Fibroblast of pulmonary artery (primary cell): Measurements from ENCODE around the gene KHDC4.

Experiments
- DNase-seq: peaks from one replicate; pipeline ENCODE4 v3.0.0-alpha.2; 2010; ENCODE audit warnings: low read depth
- H3K4me3 ChIP-seq: replicated peaks from 2 replicates; pipeline ENCODE4 v1.5.1; 2011; ENCODE audit warnings: low read depth, mild to moderate bottlenecking, control low read depth, low read length, moderate library complexity
- TF ChIP-seq, protein P1 (sequence below): IDR thresholded peaks from 2 replicates; pipeline ENCODE4 v1.5.1; 2011; ENCODE audit warnings: mild to moderate bottlenecking, control low read depth, low read length, inconsistent platforms; ENCODE audit errors: missing control alignments

Gene KHDC4

GRCh38 chr1:155890251-155890650 lies 44.0 kb downstream of the KHDC4 start:
- DNase-seq = no peak
- TF ChIP-seq, protein P1, sequence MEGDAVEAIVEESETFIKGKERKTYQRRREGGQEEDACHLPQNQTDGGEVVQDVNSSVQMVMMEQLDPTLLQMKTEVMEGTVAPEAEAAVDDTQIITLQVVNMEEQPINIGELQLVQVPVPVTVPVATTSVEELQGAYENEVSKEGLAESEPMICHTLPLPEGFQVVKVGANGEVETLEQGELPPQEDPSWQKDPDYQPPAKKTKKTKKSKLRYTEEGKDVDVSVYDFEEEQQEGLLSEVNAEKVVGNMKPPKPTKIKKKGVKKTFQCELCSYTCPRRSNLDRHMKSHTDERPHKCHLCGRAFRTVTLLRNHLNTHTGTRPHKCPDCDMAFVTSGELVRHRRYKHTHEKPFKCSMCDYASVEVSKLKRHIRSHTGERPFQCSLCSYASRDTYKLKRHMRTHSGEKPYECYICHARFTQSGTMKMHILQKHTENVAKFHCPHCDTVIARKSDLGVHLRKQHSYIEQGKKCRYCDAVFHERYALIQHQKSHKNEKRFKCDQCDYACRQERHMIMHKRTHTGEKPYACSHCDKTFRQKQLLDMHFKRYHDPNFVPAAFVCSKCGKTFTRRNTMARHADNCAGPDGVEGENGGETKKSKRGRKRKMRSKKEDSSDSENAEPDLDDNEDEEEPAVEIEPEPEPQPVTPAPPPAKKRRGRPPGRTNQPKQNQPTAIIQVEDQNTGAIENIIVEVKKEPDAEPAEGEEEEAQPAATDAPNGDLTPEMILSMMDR = no peak
- no peak overlapping the region for H3K4me3 ChIP-seq

DNA sequence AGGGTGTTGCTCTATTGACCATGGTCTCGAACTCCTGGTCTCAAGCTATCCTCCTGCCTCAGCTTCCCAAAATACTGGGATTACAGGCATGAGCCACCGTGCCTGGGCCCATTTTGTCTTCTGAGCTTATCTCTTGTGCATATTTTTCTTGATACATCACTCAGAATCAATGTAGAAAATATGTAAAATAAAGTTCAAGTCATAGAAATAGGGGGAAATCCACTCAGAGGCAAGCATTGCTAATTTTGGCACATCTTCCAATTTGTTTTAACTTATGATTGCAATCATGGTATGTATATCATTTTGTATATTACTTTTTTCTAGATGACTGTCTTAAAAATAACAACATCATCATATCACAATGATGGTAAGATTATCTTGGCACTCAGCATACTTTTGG lies 44.6 kb downstream of the KHDC4 start:
- TF ChIP-seq, protein P1 = no peak
- peak; percentile 47 for DNase-seq
- H3K4me3 ChIP-seq = no peak overlapping the region

DNA sequence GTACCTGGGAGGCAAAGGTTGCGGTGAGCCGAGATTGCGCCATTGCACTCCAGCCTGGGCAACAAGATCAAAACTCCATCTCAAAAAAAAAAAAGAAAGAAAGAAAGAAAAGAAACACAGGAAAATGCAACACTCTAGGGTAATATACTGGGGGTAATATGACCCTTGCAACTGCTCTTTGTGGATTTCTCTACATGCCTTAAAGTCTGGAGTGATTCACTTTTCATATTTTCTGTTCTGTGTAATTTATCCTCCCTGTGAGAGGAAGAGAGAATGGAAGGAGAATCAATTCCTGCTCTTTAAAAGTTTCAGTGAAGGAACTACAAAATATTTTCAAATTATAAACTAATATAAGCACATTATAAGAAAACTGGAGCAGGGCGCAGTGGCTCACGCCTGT lies 45.7 kb downstream of the KHDC4 start:
- DNase-seq = no peak
- no peak overlapping the region for H3K4me3 ChIP-seq
- TF ChIP-seq, protein P1 = no peak

DNA sequence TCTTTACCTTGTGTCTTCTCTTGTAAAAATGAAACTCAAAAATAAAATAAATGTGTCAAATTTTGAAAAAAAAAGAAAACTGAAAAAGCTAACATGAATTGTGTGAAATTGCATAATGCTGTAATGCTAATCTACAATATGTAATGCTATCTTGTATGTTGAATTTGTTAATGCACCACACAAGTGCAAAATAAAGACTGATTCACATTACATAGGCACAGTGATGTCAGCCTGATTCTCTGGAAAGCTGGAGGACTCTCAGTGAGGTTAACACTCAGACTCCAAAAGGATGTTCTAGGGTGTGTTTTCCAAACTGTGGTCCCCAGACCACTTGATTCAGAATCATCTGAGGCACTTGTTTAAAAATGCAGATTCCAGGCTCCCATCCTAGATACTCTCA lies 49.2 kb downstream of the KHDC4 start:
- no peak for DNase-seq
- TF ChIP-seq, protein P1 = no peak
- H3K4me3 ChIP-seq = no peak overlapping the region

DNA sequence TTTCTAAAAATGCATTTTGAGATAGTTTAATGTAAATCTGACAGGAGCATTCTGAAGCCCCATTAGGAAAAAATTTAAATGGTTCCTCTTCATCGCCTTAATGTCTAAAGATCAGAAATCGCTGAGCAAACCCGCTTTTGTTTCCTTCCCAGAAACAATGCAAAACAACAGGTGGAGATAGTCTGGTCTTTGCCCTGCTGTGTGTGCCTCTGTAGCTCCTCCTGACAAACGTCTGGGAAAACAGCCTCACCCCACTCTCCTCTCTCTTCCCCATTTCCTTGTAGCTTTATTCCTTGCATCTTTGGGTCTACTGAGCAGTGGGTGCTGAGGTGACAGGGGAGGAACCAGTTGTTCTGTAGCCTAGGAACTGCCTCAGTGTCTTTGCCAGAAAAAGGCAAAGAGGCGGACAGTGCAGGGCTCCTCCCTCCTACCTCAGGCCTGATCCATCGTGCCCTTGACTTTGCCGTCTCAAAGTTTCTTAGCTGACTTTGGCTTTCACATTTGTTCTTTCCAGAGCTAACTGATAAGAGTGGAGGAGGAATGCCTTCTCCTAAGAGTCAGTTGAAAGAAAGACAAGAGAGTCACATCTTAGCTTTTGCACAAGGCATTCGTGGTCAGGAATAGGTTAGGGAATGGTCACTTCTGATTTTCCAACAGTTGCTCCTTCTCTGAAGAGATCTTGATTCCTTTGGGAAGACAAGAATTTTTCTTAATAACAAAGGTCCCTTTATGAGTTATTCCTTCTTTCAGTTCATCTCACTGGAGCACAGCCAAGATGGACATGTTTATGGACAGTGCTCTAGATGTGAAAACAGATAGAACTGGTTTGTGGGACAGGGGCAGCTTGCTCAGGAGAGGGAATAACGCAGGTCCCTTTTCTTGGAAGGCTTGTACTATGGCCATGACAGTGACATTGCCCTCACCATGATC lies 49.9 kb downstream of the KHDC4 start:
- TF ChIP-seq, protein P1 = no peak
- H3K4me3 ChIP-seq = no peak overlapping the region
- no peak for DNase-seq

DNA sequence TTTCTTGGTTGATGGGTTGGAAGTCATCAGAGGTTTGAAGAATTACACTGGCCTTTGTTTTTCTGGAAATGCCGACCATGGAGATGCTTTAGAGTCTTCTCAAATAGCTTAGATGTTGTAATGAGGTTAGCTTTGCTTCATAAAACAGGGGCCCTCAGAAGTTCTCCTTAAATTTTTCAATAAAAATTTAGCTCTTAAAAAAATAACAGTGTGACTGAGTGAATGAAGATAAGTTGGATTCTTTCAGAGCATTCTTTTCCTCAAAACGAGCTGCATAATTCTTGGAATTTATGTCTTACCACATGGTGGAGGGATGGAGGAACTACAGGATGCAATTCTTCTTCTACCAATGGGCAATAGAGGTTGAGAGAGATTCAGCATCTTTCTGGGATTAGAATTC lies 51.4 kb downstream of the KHDC4 start:
- no peak for DNase-seq
- TF ChIP-seq, protein P1 = no peak
- no peak overlapping the region for H3K4me3 ChIP-seq

DNA sequence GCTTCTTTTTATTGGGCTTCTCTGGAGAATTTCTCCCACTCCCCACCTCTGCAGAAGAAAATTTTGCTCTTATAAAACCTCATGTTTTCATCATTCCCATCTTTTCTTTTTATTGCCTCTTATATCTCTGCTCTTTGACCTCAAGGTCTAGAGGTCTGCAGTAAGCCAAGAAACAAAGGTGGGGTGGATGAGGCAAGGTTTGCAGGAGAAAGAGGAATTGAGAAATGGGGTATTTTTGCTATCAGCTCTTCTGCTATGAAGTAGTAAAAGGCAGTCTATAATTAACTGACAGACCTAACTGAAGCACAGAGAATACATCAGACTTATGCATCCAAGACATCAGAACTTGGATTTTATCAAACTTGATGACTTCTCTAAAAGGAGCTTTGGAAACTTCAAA lies 52.0 kb downstream of the KHDC4 start:
- TF ChIP-seq, protein P1 = no peak
- DNase-seq = no peak
- no peak overlapping the region for H3K4me3 ChIP-seq
